ENCODE results near the gene PARVA.

The PARVA gene

DNA sequence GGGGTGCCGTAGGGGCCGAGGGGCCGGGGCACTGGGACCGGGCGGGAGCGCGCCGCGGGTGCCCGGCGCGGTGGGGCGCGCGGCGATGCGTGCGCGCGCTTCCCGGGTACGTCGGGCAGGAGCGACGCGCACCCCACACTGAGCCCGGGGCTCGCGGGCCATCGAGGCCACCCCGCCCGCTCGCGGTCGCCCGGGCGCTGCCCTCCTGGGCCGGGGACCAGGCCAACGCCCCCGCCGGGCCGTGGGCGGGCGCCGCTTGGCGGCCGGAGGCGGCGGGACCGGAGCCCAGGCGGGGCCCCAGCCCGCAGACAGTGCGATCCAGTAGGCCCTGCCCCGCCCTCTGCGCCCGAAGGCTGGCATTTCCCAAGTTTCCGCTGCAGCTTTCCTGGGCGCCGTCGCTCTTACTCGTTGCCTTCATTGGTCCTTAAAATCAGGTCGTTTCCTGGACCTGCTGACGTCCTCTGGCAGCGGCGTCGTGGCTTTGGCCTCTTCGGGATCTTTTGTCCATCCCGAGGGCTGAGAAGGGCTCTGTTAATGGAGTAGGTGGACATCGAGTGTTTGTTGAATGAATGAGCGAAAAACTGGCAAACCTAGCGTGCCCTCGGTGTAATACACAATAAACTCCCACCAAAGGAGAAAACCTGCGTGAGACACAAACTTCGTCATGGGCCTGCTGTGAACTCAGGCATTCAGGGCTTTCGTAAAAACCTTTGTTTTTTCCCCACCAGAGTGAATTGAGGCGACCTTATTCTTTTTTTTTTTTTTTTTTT lies 638 bp downstream of the PARVA start:
- DNase-seq, result no peak

DNA sequence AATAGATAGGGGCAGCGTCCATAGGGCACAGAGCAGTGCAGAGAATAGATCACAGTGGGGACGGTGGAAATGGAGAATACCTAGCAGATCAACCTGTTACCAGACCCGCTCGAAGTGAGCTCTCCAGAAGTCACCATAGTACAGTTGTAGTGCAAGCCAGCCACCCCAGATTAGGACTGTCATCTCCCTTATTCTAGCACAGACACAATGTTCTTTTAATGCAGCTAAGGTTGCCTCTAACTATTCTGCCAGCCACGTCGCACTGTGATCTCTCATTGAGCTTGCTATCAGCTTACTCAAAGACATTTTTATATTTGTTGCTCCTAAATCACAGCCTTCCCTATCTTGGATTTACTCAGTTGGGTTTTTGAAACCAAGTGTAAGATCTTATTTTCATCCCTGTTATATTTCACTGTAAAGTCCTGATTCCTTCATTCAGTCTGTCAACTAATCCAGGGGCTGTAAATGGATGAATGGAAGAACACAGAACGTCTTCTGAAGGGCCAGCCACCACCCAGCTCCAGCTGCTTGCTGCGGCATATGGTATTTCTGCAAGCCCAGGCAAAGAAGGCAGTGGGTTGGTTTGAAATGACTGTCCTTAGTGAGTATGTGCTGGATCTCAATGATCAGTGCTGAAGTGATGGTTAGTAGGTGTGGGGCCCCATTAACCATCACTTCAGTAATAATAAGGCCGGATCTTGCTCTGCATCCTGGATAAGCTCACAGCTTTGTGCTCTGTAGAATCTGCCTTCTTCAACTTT lies 3.4 kb downstream of the PARVA start:
- DNase-seq, result no peak

DNA sequence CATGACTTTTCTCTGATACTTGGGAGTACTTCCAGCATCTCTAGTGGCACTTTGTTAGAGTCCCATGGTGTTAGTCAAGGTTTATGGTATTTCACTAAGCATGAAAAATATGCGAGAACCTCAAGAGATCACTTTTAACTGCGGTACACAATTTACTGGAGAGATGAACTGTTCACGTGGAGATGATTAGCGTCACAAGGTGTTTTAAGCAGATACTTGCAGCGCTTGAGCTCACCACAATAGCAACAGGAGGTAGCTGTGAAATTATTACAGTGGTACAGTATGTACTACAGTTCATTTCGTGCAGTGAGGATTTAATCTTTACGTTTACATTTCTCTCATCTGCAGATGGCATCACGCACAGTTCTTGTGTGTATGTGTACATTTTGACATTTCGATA lies 4.5 kb downstream of the PARVA start:
- no peak for DNase-seq

DNA sequence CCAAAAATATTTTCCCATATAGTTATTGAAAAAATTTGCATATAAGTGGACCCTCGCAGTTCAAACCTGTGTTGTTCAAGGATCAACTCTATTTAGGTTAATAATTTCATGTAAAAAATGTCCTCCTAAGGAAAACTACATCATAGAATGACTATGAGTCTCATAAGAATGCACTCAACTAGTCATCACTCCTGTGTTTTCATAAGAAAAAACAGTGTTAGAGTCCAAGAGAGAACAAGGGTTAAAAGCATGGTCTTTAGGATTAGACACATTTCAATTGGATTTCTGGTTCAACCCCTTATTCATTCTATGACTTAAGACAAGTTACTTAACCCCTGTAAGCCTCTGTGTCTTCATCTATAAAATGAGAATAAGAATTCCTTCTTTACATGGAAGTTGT lies 5.1 kb downstream of the PARVA start:
- no peak for DNase-seq

DNA sequence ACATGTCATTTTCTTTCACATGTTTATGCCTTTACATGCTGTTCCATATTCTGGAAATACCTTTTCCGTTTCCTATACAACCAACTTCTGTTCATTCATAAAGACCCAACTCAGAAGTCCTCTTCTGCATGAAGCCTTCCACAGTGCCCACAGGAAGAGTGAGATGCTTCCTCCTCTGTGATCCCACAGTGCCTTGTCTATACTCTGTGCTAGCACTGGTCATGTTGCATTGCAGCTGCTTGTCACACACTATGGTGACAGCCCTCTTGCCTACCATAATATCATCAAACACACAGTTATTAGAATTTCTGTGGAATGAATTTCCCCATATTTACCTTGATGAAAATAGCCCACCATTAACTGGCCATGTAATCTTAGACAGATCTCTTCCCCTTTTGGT lies 8.9 kb downstream of the PARVA start:
- no peak for DNase-seq

DNA sequence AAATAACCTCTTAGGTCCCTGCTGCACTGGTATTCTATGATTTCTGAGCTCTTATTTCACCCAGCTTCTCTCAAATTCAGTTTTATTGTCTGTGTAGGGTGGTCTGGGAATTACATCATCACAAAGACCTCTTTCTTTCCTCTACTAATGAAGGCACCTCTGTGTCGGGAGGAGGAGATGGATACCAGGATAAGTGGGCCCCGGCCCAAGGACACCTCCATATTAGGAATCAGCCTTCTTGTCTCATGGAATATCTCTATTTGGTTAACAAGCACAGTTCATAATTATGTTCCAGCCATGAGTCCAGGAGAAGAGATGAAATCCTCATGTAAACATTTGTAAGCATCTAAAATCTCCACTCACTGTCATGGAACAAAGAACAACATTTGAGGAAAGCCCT lies 9.4 kb downstream of the PARVA start:
- no peak for DNase-seq

DNA sequence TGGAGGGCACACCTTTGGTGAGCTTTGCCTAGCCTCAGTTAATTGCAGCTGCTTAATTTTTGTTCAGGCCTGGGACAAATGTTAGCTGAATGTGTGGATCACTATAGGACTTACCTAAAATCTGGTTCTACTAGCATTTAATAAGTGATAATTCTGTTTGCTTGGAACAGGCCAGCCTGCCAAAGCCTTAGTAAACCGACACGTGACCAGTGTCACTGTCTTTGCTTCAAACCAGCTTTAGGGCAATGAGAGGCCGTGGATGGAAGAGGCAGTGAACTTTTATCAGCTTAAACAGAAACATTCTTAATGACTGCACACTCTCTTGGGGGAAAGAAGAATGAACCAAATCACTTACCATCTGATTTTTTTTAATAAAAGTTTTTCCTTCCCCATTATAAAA lies 10.8 kb downstream of the PARVA start:
- no peak for DNase-seq

DNA sequence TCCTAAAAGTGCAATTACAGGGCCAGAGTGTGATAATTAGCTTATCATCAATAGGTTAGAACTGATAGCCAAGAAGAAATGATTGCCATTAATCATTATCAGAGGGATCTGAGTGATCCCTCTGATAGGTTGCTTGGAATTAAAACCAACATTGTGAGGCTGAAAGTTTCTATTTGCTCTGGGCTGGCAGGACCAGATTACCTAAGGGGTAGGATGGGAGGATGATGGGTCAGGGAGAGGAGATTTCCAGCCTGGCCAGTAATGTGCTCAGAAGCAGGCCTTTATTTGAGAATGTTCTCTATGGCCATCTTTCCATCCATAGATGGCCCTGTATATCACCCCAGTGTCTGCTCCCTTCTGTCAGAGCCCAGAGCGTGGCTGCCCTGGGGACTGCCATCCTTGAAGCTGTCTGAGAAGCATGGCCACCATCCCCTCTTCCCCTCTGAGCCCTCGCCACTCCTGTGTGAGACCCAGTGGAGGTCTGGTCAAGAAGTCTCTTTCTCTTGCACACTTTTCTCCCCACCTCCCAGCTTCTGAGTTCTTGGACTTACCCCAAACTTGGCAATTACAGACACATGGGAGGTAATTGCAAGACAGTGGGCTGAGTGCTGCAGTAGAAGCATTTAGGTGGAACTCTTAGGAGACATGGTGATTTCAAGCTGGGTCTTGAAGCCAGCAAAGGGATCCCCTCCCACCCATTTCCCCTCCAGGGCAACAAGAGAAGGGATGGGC lies 11.7 kb downstream of the PARVA start:
- DNase-seq, result no peak

DNA sequence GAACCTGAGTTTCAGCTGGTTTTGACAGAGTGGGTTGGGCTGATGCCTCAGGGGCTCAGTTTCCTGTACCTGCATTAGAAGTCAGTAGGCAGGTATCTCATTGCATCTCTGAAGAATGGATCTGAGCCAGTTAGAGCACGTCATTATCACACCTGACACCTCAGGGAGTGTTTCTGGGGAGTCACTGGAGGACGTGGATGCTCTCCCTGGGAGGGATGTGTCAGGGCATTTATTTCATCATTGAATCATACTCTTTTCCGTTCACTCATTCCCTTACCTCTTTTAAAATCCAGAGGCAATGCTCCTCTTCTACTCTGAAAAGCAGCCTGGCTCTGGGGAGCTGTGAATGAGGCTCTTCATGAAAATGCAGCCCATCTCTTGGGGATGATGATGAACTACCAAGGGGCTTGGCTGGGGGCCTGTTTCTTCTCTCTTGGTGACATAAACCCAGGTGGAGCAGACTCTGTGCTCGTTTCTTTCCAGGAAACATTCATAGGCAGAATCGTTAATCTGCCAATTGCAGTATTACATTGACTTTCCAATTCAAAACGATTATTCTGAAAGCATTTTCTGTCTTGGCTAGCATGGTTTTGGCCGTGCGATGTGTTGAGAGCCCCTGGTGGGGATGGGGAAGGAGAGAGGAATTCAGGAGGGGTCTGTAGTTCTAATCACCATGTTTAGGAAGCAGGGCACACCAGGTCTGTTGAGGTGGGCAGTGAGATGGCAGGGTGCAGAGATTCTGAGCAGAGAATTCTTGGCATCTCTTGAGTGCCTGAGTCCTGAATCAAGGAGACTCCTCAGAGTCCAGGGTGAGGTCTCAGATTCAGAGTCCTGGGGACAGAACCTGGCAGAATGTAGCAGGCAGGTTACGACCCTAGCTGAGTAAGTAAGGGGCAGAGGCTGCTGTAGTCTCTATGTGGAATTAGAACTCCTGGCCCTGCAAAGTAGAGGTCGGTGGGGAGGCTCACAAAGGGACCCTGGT lies 12.6 kb downstream of the PARVA start:
- no peak for DNase-seq

DNA sequence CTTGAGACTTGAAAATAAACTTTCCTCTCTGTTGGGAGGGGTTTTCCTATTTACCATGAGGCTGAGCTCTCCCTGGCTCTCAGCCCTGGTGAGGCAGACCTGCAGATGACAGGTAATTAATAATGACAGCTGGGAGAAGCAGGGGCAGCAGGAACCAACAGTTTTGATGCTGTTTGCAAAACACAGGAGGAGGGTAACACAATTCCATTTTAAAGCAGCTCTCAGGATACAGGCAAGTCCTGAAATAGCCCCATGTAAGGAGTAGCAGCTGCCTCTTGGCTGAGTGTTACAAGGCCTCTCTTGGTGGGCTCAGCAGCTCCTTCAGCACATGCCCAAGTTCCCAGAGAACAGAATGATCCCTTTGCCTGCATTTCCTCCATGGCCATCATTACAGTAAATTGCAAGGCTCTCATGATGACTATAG lies 13.3 kb downstream of the PARVA start:
- no peak for DNase-seq

DNA sequence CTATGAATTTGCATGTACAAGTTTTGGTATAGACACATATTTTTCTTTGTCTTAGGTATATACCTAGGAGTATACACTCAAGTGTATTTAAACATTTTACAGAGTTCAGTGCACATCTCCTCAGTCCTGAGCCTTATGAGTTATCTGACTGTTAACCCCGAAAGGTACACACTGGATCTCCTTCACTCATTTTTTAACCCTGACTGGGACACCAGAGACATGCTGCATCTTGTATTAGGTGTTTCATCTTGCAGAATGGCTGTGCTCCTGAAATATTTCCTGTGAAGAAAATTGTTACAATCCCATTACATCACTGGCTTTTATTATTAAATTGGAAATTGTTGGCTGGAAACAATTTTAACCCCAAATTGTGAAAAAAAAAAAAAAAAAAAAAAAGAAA lies 15.3 kb downstream of the PARVA start:
- DNase-seq, result no peak

DNA sequence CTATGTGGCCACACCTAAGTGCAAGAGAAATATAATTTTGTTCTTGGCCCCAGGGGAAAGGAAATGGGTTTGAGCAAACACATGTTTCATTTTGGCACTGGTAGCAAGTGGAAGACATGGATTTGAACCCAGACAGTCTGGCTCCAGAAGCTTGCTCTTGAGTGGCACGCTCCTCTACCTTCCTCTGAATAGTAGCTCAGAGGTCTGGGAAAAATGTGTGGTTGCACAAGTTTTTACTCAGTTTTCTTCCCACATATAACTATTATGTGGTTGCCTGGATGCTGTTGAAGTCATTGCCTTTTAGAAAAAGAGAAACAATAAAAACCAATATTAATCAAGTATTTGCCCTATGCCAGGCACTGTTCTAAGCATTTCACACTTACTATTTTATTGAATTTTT lies 16.3 kb downstream of the PARVA start:
- no peak for DNase-seq

DNA sequence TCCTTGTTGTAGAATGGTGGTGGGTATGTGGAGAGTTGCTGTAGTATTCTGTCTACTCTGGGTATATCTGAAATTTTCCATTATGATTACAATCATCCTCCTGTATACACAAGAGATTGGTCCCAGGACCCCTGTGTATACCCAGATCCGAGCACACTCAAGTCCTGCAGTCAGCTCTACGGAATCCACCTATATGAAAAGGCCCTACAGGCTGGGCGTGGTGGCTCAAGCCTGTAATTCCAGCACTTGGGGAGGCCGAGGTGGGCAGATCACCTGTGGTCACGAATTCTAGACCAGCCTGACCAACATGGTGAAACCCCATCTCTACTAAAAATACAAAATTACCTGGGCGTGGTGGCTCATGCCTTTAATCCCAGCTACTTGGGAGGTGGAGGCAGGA lies 17.2 kb downstream of the PARVA start:
- no peak for DNase-seq

DNA sequence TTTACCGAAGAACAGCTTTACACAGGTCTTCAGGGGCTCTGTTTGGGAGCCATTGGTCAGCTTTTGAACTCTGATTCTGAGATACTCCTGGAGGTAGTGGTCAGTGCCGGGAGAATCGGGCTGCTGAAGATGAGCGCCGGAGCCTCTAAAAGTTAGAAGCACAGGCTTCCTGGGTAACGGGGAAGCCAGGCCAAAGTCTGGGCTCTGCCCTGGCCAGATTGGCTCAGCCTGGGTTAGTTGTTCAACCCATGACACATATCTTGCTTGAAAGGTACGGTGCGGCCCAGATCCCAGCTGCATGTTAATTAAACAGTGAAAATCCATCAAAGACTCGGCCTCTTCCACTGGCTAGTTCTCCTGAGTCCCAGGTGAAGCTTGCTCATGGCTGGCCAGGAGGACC lies 18.0 kb downstream of the PARVA start:
- DNase-seq, result no peak

DNA sequence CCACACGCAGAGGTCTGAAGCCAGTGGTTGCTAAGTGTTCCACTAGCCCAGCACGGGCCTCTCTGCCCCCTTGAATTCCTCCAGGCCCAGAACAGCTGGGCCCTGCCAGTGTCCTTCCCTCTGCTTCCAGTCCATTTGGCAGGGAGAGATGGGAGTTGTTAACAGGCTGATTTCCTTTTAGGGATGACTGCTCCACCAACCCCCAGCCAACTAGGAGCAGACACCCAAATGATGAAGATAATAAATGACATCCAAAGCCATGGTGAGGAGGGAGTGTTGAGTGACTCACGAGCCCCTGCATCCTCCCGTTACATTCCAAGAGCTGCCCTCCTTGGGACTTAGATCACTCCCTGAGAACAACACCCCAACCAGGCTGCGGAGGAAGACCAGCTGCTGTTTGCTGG lies 20.6 kb downstream of the PARVA start:
- DNase-seq, result no peak

DNA sequence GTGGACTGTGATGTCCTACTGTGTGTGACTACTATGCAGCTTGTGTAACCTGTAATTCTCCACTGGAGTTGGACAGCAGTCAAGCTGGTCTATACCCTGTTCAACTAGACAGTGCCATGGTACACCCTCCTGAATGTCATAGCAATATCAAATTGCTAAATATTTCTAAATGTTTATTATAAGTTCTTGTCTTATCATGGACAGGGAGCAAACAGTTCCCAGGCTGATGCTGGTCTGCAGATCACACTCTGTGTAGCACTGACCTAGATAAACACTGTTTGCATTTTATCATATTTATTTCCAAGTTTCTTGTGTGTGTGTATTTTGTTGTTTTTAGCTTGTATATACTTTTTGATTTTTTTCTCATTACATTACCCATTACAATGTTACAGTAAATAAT lies 22.0 kb downstream of the PARVA start:
- no peak for DNase-seq

DNA sequence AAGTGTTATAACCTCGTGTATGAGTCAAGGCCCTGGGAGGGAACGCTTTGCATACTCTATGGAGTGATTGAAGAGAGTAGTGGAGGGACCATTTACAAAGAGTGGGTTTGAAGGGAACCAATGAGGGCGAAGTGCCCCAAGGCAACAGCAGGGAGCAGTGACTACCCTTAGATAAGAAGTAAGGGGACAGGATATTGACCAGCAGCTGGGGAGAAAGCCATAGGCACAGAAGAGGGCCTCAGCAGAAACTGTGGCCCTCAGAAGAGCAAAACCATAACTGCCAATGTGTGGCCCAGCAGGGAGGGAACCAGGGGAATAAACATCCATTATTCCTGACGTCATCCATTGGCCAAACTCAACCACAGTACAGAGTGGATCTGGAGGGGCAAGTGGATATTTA lies 24.7 kb downstream of the PARVA start:
- DNase-seq, result no peak

DNA sequence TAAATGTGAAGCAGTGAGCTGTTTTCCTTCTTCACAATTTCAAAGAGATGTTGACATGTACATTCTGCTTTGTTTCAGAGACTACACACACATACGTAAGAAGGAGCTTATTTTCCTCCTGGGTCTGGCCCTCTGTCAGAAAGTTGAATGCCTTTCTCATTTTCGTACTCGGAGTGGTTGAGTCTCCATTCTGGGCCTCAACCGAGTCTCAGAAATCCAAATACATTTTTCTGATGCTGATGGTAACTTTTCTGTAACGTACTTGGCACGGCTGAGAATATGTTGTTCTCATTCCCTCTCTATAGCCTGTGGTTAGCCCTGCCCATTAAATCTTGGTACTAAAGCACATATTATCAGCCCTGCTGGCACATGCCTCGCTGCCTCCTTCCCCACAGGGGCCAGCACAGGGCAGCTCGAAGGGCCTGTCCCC lies 25.3 kb downstream of the PARVA start:
- DNase-seq, result no peak

DNA sequence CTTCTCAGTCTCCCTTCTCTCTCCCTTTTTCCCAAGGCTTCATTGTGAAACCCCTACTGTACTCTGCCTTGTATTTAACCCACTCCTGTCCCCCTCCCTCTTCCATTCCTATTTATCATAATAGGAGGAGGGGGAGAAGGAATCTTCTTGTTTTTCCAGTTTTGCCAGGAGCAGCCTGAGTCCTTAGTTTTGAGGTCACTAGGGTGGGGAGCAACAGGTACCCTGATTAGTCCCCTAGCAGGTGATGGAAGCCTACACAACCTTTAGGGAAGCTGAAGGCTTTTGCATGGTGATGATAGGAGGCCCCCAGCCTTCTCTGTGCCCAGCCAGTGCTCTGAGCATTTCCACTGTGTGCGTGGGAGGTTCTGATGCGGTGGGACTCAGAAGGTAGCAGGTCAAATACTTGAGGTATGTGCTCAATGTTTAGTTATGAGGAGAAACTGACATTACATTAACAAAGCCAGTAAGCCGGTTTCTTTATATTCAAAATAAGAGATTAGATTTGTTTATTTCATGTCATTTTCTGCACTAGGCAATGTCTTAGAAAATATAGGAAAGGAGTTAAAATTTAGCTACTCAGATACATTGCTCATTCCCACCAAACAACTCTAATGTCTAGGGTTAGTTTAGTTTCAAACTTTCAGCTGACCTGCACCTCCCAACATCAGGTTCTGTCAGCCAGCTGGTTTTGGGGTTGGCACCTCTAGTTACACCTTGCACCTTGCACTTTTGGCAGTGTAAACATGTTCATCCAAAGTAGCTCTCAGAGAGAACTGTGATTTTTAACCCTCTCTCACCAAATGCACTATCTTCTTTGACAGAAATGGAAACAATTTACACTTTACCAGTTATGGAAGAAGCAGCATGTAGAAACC lies 26.0 kb downstream of the PARVA start:
- no peak for DNase-seq

DNA sequence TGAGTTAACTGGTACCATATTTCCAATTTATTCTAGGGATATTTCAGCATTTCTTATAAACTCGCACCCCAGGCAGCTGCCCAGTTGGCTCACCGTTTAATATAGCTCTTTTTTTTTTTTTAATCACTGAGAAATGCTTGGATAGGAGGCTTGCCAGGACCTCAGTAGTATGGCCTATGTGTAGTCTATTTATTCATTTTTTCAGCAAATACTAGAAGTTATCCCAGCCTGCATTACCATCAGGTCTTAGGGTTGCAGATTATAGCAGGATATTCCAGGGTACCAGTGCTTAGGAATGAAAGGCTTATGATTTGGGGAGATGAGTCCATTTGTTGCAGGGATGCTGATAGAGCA lies 26.6 kb downstream of the PARVA start:
- no peak for DNase-seq

DNA sequence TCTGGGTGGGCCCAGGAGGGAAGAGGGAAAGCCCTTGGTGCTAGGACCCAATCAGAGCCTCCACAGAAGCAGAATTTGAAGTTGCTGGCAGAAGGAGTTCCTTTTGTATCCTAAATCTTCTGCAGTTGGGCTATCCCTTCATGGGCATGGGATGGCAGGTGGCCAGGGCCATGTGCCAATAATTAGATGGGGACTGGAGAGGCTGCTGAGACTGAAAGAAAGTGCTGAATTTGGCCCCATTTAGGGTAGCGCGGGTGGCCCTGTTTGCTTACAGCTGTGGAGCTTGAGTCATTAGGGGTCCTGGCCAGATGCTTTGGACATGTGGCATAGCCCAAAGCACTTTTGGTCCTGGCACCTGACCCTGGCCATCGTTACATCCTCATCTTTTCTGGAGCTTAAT lies 27.1 kb downstream of the PARVA start:
- DNase-seq, result no peak

Measured in NK-92 treated with Interleukin-12 subunit alpha and Interleukin-12 subunit beta, amount 100 ng/mL, for 24 hours (cell line).